Stimulated activated naive CD4-positive, alpha-beta T cell (primary cell): Measurements from ENCODE around the gene COMP.
A peak's percentile ranks its signal among the peaks of the same experiment; 100 is the strongest.

Experiments
- DNase-seq, 6 experiments: peaks; one replicate each; lab custom pipeline; 2025; lab: John Stamatoyannopoulos, UW

COMP gene

GRCh38 chr19:18803550-18804138, 12.5 kb upstream of the COMP start:
- no peak for DNase-seq

GRCh38 chr19:18802354-18802753, 11.2 kb upstream of the COMP start:
- no peak for DNase-seq

- no peak for DNase-seq
These were observed 9.5 kb upstream of the COMP start for GRCh38 chr19:18800636-18801035.

GRCh38 chr19:18800079-18800478, 9.0 kb upstream of the COMP start:
- DNase-seq = no peak

GRCh38 chr19:18799389-18799970, 8.4 kb upstream of the COMP start:
- DNase-seq = no peak

- no peak for DNase-seq
These were observed 7.6 kb upstream of the COMP start for GRCh38 chr19:18798384-18799352.

- DNase-seq = no peak
These were observed 5.1 kb upstream of the COMP start for GRCh38 chr19:18796239-18796638.

GRCh38 chr19:18795540-18795939, 4.4 kb upstream of the COMP start:
- DNase-seq = no peak

- no peak for DNase-seq
These were observed 3.6 kb upstream of the COMP start for GRCh38 chr19:18794692-18795091.

GRCh38 chr19:18794029-18794313, 2.9 kb upstream of the COMP start:
- DNase-seq = no peak

- DNase-seq = no peak
These were observed 2.3 kb upstream of the COMP start for GRCh38 chr19:18793144-18794028.

GRCh38 chr19:18792661-18793060, 1.6 kb upstream of the COMP start:
- DNase-seq = no peak

GRCh38 chr19:18791315-18791678, 192 bp upstream of the COMP start:
- DNase-seq = no peak

- peak in 2 of 6 experiments; percentile 11 to 38 for DNase-seq
These were observed 1.1 kb downstream of the COMP start for GRCh38 chr19:18789883-18790565.

- no peak for DNase-seq
These were observed 1.7 kb downstream of the COMP start for GRCh38 chr19:18789422-18789869.

GRCh38 chr19:18788529-18789421, 2.3 kb downstream of the COMP start:
- DNase-seq = peak in 1 of 6 experiments; percentile 34

- DNase-seq = peak in 5 of 6 experiments; percentile 55 to 73 (median 58)
These were observed 5.7 kb downstream of the COMP start for GRCh38 chr19:18785179-18786124.

GRCh38 chr19:18784786-18785120, 6.4 kb downstream of the COMP start:
- DNase-seq = no peak
